Measurements from ENCODE around the gene CCNC. TPM values are rescaled to one million over a fixed set of nuclear protein-coding genes. Genes with fewer than 3 reads are reported as not detected.

Gene CCNC
- total RNA-seq, 2 donors from 2014 or later = 56.3 to 70.5 TPM

GRCh38 chr6:99613409-99613704, 44.9 kb upstream of the CCNC start:
- Histone ChIP-seq H3K4me3 (peak overlapping the region in 1 of 2 donors; percentile 8), H3K36me3 (replicated peaks in 1 of 2; ENCODE audit: insufficient read depth in 1 of 2, low read depth in 2 of 2) (no peaks in the 10 kb centered on the region), H3K4me1 (peaks cover 21% of the 10 kb centered on the region), H3K27ac (no peak overlapping the region), H3K9me3 (no peaks in the 10 kb centered on the region), H3K27me3 (peaks cover 3 to 69% of the 10 kb centered on the region in 2 donors)
- intact Hi-C loops (cut with DNase I) = no loop called here
- DNase-seq (peak in 1 of 4 donors; percentile 50), ATAC-seq (peak; percentile 59)
- 2% methylated on average over 37 of the region's 37 CpGs; no CpG with 5 or more reads in 1 of the 2 donors for WGBS, 2 donors
- TF ChIP-seq POLR2A (IDR thresholded peaks at IDR 0.05) (no peak), CTCF (IDR thresholded peaks at IDR 0.05) (peak in 6 of 7 experiments; percentile 19 to 33 (median 29))

GRCh38 chr6:99612551-99613408, 44.3 kb upstream of the CCNC start:
- no peak overlapping the region for H3K27ac ChIP-seq
- DNase-seq = no peak
- peaks cover 8 to 70% of the 10 kb centered on the region in 2 donors for H3K27me3 ChIP-seq
- H3K36me3 ChIP-seq (replicated peaks in 1 of 2; ENCODE audit: insufficient read depth in 1 of 2, low read depth in 2 of 2) = no peaks in the 10 kb centered on the region
- TF ChIP-seq POLR2A (IDR thresholded peaks at IDR 0.05) = no peak
- TF ChIP-seq CTCF (IDR thresholded peaks at IDR 0.05) = no peak
- H3K9me3 ChIP-seq = no peaks in the 10 kb centered on the region
- no peak for ATAC-seq
- 11 to 27% methylated on average over 23 to 53 of the region's 56 CpGs for WGBS, 2 donors
- intact Hi-C loops (cut with DNase I) = no loop called here
- peaks cover 21% of the 10 kb centered on the region for H3K4me1 ChIP-seq
- H3K4me3 ChIP-seq = peak overlapping the region in 1 of 2 donors; percentile 8

- TF ChIP-seq CTCF (IDR thresholded peaks at IDR 0.05) (no peak), POLR2A (IDR thresholded peaks at IDR 0.05) (no peak)
- Histone ChIP-seq H3K4me3 (no peak overlapping the region), H3K27me3 (peaks cover 9 to 72% of the 10 kb centered on the region in 2 donors), H3K36me3 (replicated peaks in 1 of 2; ENCODE audit: insufficient read depth in 1 of 2, low read depth in 2 of 2) (no peaks in the 10 kb centered on the region), H3K9me3 (no peaks in the 10 kb centered on the region), H3K4me1 (peaks cover 29% of the 10 kb centered on the region), H3K27ac (no peak overlapping the region)
- no peak for DNase-seq
- no peak for ATAC-seq
- WGBS, 2 donors = 3 to 8% methylated on average over 3 of the region's 3 CpGs
- intact Hi-C loops (cut with DNase I) = no loop called here
These were observed 42.7 kb upstream of the CCNC start for GRCh38 chr6:99611148-99611547.

- Histone ChIP-seq H3K9me3 (no peaks in the 10 kb centered on the region), H3K36me3 (replicated peaks in 1 of 2; ENCODE audit: insufficient read depth in 1 of 2, low read depth in 2 of 2) (no peaks in the 10 kb centered on the region), H3K27me3 (peaks cover 9 to 74% of the 10 kb centered on the region in 2 donors), H3K27ac (no peak overlapping the region), H3K4me3 (no peak overlapping the region), H3K4me1 (peaks cover 33% of the 10 kb centered on the region)
- TF ChIP-seq CTCF (IDR thresholded peaks at IDR 0.05) (no peak), POLR2A (IDR thresholded peaks at IDR 0.05) (no peak)
- intact Hi-C loops (cut with DNase I) = no loop called here
- ATAC-seq (no peak), DNase-seq (no peak)
- WGBS, 2 donors = 18 to 31% methylated on average over 2 of the region's 2 CpGs
These were observed 41.5 kb upstream of the CCNC start for GRCh38 chr6:99609905-99610489.
